T-helper 17 cell (primary cell): ENCODE results near the gene RTN4RL1. TPM values are rescaled to one million over a fixed set of nuclear protein-coding genes. Genes with fewer than 3 reads are reported as not detected.

Experiments
- ATAC-seq: fragments of 150-1000 bp; cut with Tn5 transposase; 2 replicates; pipeline ENCODE4 v1.10.0; 2021; ENCODE audit warnings: mild to moderate bottlenecking, moderate library complexity
- DNase-seq, 3 donors: peaks; one replicate each; pipeline versions ENCODE4 v3.0.0 to v3.0.0-alpha.2; 2020 to 2021
- H3K9me3 ChIP-seq: one replicate; pipeline ENCODE4 v1.7.0; 2013; ENCODE audit warnings: low read length, mild to moderate bottlenecking; ENCODE audit not compliant: control insufficient read depth, poor library complexity, severe bottlenecking
- H3K27ac Mint-ChIP-seq: one replicate; pipeline ENCODE4 v1.8.0; 2022; ENCODE audit warnings: mild to moderate bottlenecking, moderate library complexity, mixed read lengths
- H3K27me3 Mint-ChIP-seq: one replicate; pipeline ENCODE4 v1.8.0; 2022; ENCODE audit warnings: mixed read lengths
- H3K36me3 Mint-ChIP-seq: one replicate; pipeline ENCODE4 v1.8.0; 2022; ENCODE audit warnings: low read depth, mixed read lengths
- H3K4me1 Mint-ChIP-seq: one replicate; pipeline ENCODE4 v1.8.0; 2022; ENCODE audit warnings: mild to moderate bottlenecking, mixed read lengths
- H3K4me3 Mint-ChIP-seq: one replicate; pipeline ENCODE4 v1.8.0; 2022; ENCODE audit warnings: mild to moderate bottlenecking, moderate library complexity, mixed read lengths
- total RNA-seq, 4 donors: library from RNA in 2 of 4; stranded (reverse) in 2 of 4; gene quantifications; one replicate each; pipeline ENCODE4 v1.2.3 and lab custom pipeline; 2022 to 2026

The RTN4RL1 gene
- total RNA-seq, 2 donors from 2014 or later: 0.21 to 0.90 TPM

- H3K4me1 Mint-ChIP-seq: peaks cover 3% of the 10 kb centered on the region
- H3K9me3 ChIP-seq: no peaks in the 10 kb centered on the region
- H3K4me3 Mint-ChIP-seq: no peak overlapping the region
- no peak for DNase-seq
- ATAC-seq: no peak
- no peaks in the 10 kb centered on the region for H3K36me3 Mint-ChIP-seq
- no peak overlapping the region for H3K27ac Mint-ChIP-seq
- H3K27me3 Mint-ChIP-seq: no peaks in the 10 kb centered on the region
These were observed 87.7 kb downstream of the RTN4RL1 start for GRCh38 chr17:1937461-1937860.

GRCh38 chr17:1936766-1937165, 88.4 kb downstream of the RTN4RL1 start:
- H3K4me1 Mint-ChIP-seq: peaks cover 3% of the 10 kb centered on the region
- H3K27me3 Mint-ChIP-seq: no peaks in the 10 kb centered on the region
- H3K4me3 Mint-ChIP-seq: no peak overlapping the region
- H3K27ac Mint-ChIP-seq: no peak overlapping the region
- H3K9me3 ChIP-seq: no peaks in the 10 kb centered on the region
- ATAC-seq (no peak), DNase-seq (no peak)
- no peaks in the 10 kb centered on the region for H3K36me3 Mint-ChIP-seq

GRCh38 chr17:1934901-1935300, 90.2 kb downstream of the RTN4RL1 start:
- no peak overlapping the region for H3K4me3 Mint-ChIP-seq
- H3K27me3 Mint-ChIP-seq: no peaks in the 10 kb centered on the region
- H3K36me3 Mint-ChIP-seq: no peaks in the 10 kb centered on the region
- no peaks in the 10 kb centered on the region for H3K9me3 ChIP-seq
- ATAC-seq: no peak
- no peak for DNase-seq
- H3K4me1 Mint-ChIP-seq: peaks cover 7% of the 10 kb centered on the region
- no peak overlapping the region for H3K27ac Mint-ChIP-seq

GRCh38 chr17:1933875-1934715, 91.0 kb downstream of the RTN4RL1 start:
- Mint-ChIP-seq H3K27me3 (no peaks in the 10 kb centered on the region), H3K4me3 (no peak overlapping the region), H3K27ac (no peak overlapping the region), H3K4me1 (peaks cover 7% of the 10 kb centered on the region), H3K36me3 (no peaks in the 10 kb centered on the region)
- DNase-seq: no peak
- ATAC-seq: no peak
- no peaks in the 10 kb centered on the region for H3K9me3 ChIP-seq

- Mint-ChIP-seq H3K4me1 (peaks cover 7% of the 10 kb centered on the region), H3K36me3 (no peaks in the 10 kb centered on the region), H3K4me3 (no peak overlapping the region), H3K27ac (no peak overlapping the region), H3K27me3 (peaks cover 1% of the 10 kb centered on the region)
- no peaks in the 10 kb centered on the region for H3K9me3 ChIP-seq
- DNase-seq (no peak), ATAC-seq (no peak)
These were observed 93.1 kb downstream of the RTN4RL1 start for GRCh38 chr17:1931844-1932579.

GRCh38 chr17:1930337-1930645, 94.8 kb downstream of the RTN4RL1 start:
- ATAC-seq (no peak), DNase-seq (no peak)
- Mint-ChIP-seq H3K27me3 (peaks cover 5% of the 10 kb centered on the region), H3K4me3 (no peak overlapping the region), H3K4me1 (peaks cover 7% of the 10 kb centered on the region), H3K27ac (no peak overlapping the region), H3K36me3 (no peaks in the 10 kb centered on the region)
- H3K9me3 ChIP-seq: no peaks in the 10 kb centered on the region

GRCh38 chr17:1928976-1929375, 96.2 kb downstream of the RTN4RL1 start:
- H3K9me3 ChIP-seq: no peaks in the 10 kb centered on the region
- peaks cover 5% of the 10 kb centered on the region for H3K4me1 Mint-ChIP-seq
- H3K27me3 Mint-ChIP-seq: peaks cover 5% of the 10 kb centered on the region
- no peak overlapping the region for H3K27ac Mint-ChIP-seq
- H3K36me3 Mint-ChIP-seq: no peaks in the 10 kb centered on the region
- ATAC-seq: no peak
- H3K4me3 Mint-ChIP-seq: no peak overlapping the region
- no peak for DNase-seq

GRCh38 chr17:1920948-1921351, 104.2 kb downstream of the RTN4RL1 start:
- Mint-ChIP-seq H3K27ac (no peak overlapping the region), H3K36me3 (peaks cover 1% of the 10 kb centered on the region), H3K27me3 (peaks cover 11% of the 10 kb centered on the region), H3K4me3 (no peak overlapping the region), H3K4me1 (no peaks in the 10 kb centered on the region)
- H3K9me3 ChIP-seq: no peaks in the 10 kb centered on the region
- ATAC-seq: no peak
- no peak for DNase-seq

- no peak for ATAC-seq
- Mint-ChIP-seq H3K27ac (no peak overlapping the region), H3K4me1 (no peaks in the 10 kb centered on the region), H3K4me3 (no peak overlapping the region), H3K36me3 (peaks cover 2% of the 10 kb centered on the region), H3K27me3 (peaks cover 14% of the 10 kb centered on the region)
- H3K9me3 ChIP-seq: no peaks in the 10 kb centered on the region
- no peak for DNase-seq
These were observed 105.9 kb downstream of the RTN4RL1 start for GRCh38 chr17:1919201-1919600.

- H3K27me3 Mint-ChIP-seq: peaks cover 14% of the 10 kb centered on the region
These were observed 106.6 kb downstream of the RTN4RL1 start for GRCh38 chr17:1918346-1919162.

GRCh38 chr17:1916963-1917715, 108.0 kb downstream of the RTN4RL1 start:
- Mint-ChIP-seq H3K36me3 (peaks cover 2% of the 10 kb centered on the region), H3K4me1 (no peaks in the 10 kb centered on the region), H3K27ac (no peak overlapping the region), H3K27me3 (peaks cover 20% of the 10 kb centered on the region), H3K4me3 (no peak overlapping the region)
- no peak for DNase-seq
- H3K9me3 ChIP-seq: no peaks in the 10 kb centered on the region
- no peak for ATAC-seq

More at GRCh38 chr17:1918346-1919162, 106.6 kb downstream of the RTN4RL1 start:
- Mint-ChIP-seq H3K4me3 (no peak overlapping the region), H3K4me1 (no peaks in the 10 kb centered on the region), H3K36me3 (peaks cover 2% of the 10 kb centered on the region), H3K27ac (no peak overlapping the region)
- H3K9me3 ChIP-seq: no peaks in the 10 kb centered on the region
- ATAC-seq (no peak), DNase-seq (no peak)

GRCh38 chr17:1916316-1916715, 108.8 kb downstream of the RTN4RL1 start:
- DNase-seq: no peak
- no peak overlapping the region for H3K27ac Mint-ChIP-seq

More at GRCh38 chr17:1916316-1916715, 108.8 kb downstream of the RTN4RL1 start:
- peaks cover 2% of the 10 kb centered on the region for H3K36me3 Mint-ChIP-seq
- H3K27me3 Mint-ChIP-seq: peaks cover 28% of the 10 kb centered on the region
- no peaks in the 10 kb centered on the region for H3K9me3 ChIP-seq
- H3K4me1 Mint-ChIP-seq: no peaks in the 10 kb centered on the region
- ATAC-seq: no peak
- H3K4me3 Mint-ChIP-seq: no peak overlapping the region
